Tibial nerve (tissue), 4 donors: ENCODE measurements around the gene SCEL.

Experiments used
- CTCF ChIP-seq, 5 experiments: fragments of 200-600 bp in 3 of 5; fragments of 450-650 bp in 2 of 5; sonication (generic) in 3 of 5; IDR thresholded peaks; one replicate each; pipeline ENCODE4 v1.5.1; 2016 to 2019; ENCODE audit warnings: antibody characterized with exemption in 5 of 5, mild to moderate bottlenecking in 3 of 5, moderate library complexity in 2 of 5
- EP300 ChIP-seq, 2 donors: sonication (generic); formaldehyde crosslinking; IDR thresholded peaks; one replicate each; pipeline ENCODE4 v1.6.1; 2017; ENCODE audit warnings: antibody characterized with exemption in 2 of 2, mild to moderate bottlenecking in 1 of 2
- POLR2A ChIP-seq, 2 donors: fragments of 450-650 bp; IDR thresholded peaks; one replicate each; pipeline ENCODE4 v1.6.1; 2017; ENCODE audit warnings: antibody characterized with exemption in 2 of 2, mild to moderate bottlenecking in 2 of 2, moderate library complexity in 2 of 2

- TF ChIP-seq CTCF (IDR thresholded peaks at IDR 0.05) (no peak), POLR2A (IDR thresholded peaks at IDR 0.05) (no peak), EP300 (IDR thresholded peaks at IDR 0.05) (no peak)
Observed at GRCh38 chr13:77521194-77521593, 14.3 kb upstream of the SCEL start.
